Posterior vena cava (tissue), 2 donors: ENCODE results near the gene MEIS1. TPM values are rescaled to one million over a fixed set of nuclear protein-coding genes. Genes with fewer than 3 reads are reported as not detected.

ENCODE experiments used
- DNase-seq: peaks from one replicate; pipeline ENCODE4 v3.0.0-alpha.2; 2020; ENCODE audit warnings: low spot score
- intact Hi-C, 2 donors: fragments of 100-400 bp; cut with DNase I; formaldehyde crosslinking; loops; one replicate each; pipeline versions ENCODE4 v1.14.1 to v1.14.2; 2022 to 2023
- total RNA-seq, 2 donors: library from RNA; stranded (reverse); fragmentation: NEBNext Ultra II Directional; extraction: Animal tissue kit (Norgen Biotek cat#: 25700); gene quantifications; one replicate each; pipeline ENCODE4 v1.2.1, GENCODE V29; 2021
- donor health status: DM: yes; HTN: yes; CAD: no.
- donor health status: DM: yes; HTN: yes; CAD: no.

Gene MEIS1
- total RNA-seq, 2 donors from 2014 or later: 63.4 to 96.9 TPM

DNA sequence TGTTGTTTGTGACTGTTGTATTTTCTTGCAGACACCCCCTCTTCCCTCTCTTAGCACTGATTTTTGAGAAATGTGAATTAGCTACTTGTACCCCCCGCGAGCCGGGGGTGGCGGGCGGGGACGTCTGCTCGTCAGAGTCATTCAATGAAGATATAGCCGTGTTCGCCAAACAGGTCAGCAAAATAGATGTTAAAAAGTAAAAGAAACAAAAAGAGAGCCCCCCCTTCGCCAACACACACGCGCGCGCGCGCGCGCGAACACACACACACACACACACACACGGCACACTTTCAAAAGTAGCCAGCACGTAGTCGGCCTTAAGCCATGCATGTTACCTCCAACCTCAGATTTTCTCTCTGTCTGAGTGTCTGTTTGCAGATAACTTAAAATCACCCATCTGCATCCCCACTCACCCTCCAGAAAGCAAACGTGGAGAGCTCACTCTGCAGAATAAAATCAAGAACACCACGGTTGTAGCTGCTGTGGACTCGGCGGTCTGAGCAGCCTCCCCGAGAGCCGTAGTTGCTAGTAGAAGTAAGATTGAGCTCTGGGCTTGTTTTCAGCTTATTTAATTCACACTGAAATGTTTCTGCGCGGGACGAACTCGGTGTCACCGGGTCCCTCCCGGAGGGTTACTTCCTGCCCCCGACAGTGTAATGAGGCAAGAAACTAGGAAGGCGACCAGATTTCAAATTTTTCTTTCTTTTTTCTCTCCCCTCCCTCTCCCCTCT lies 5.1 kb downstream of the MEIS1 start:
- DNase-seq: peak; percentile 55

GRCh38 chr2:66440708-66441497 lies 6.0 kb downstream of the MEIS1 start:
- peak; percentile 80 for DNase-seq
- intact Hi-C loops: loop anchor here in 1 of 2 donors (5.0 kb wide), 1 partner anchor 881 kb away; no protein-coding TSS in a partner anchor

More for the DNA sequence above, 5.1 kb downstream of the MEIS1 start:
- intact Hi-C loops: loop anchor here (2.0 to 10.0 kb wide), 6 partner anchors 137 to 1405 kb away; partner anchors contain the start of gene ETAA1 (in 1 of the 2)

- intact Hi-C loops: loop anchor here in 1 of 2 donors (5.0 kb wide), 1 partner anchor 881 kb away; no protein-coding TSS in a partner anchor
Measured at GRCh38 chr2:66441581-66442320, 6.8 kb downstream of the MEIS1 start.

GRCh38 chr2:66442516-66443185 lies 7.7 kb downstream of the MEIS1 start:
- no peak for DNase-seq
- intact Hi-C loops: loop anchor here in 1 of 2 donors (5.0 kb wide), 1 partner anchor 880 kb away; no protein-coding TSS in a partner anchor

More at GRCh38 chr2:66441581-66442320, 6.8 kb downstream of the MEIS1 start:
- no peak for DNase-seq

DNA sequence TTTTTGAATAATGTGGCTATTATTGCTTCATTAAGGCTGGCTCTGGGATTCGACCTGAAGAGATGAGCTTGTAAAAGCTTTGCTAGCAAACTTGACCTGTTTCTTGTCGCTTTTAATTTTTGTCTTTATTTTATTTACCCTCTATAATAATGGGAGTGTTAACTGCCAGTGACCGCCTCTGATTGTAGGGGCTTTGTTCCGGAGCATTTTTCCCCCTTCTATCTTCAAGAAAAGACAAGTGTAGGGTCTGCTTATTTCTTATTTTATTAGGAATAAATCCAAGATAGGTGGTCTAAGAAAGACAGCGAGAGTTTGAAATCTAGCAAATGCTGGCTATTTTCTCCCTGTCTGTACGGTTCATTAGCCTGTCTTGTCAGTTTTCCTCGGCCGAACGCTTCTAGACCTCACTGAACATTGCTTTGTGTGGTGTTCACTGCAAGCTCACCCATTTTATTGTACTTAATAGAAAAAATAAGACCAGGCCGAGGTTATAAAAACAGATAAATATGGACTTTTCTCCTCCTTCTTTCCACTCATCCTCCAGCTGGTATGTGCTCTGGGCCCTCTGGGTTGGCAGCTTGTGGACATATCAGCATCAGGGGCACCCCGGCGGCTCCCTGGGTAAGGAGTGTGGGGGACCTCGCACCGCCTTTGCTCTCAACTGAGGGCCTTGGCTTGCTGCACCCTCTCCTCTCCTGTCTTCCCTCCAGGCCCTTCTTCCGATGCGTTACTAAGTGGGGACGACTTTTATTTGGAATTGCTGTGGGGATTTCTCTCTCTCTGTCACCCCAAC lies 8.5 kb downstream of the MEIS1 start:
- intact Hi-C loops: loop anchor here in 1 of 2 donors (5.0 kb wide), 1 partner anchor 879 kb away; no protein-coding TSS in a partner anchor
- peak; percentile 66 for DNase-seq

DNA sequence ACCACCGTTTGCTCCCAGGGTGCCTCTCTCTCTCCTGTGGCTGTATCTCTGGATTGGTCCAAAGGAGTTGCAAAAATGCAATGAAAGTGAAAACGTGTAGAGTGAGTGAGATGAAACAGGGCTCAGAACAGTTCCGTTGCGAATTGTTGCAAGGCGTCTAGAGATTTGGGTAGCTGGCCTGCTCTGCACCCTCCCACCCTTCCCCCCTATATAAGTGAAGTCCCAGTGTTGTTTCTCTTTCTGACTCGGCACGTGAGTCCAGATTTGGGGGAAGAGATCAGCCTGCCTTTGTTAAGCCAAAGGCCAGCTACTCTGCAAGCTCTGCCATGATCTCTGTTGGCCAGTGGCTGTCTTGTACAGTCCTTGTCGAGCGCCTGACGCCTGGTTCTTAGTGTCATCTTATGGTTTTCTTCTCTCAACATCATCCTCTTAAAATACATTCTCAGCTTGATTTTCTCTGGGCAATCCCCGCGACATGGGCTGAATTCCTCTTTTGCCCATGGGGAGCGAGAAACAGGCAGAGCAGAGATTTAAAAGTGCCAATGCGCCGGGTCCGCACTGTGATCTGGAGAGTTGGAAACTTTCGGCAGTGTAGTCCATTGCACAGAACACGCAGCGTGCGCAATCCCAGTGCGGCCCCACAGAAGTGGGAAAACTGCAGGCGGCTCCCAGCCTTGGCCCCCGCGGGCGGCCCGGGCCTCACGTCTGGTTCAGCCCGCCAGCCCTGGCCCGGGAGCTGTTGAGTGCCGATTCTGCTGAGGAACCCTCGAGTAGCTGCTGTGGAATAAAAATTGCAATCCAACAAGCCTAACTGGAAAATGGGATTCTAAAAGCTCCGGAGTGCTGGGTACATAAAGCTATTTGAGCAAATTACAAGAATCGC lies 9.3 kb downstream of the MEIS1 start:
- DNase-seq: no peak
- intact Hi-C loops: loop anchor here in 1 of 2 donors (2.0 to 5.0 kb wide), 2 partner anchors 133 to 878 kb away; no protein-coding TSS in a partner anchor

- peak; percentile 78 for DNase-seq
- intact Hi-C loops: loop anchor here (2.0 to 5.0 kb wide), 2 partner anchors 132 to 247 kb away; no protein-coding TSS in a partner anchor
Measured at GRCh38 chr2:66445076-66445924, 10.4 kb downstream of the MEIS1 start.

- intact Hi-C loops: loop anchor here (2.0 to 5.0 kb wide), 3 partner anchors 131 to 247 kb away; no protein-coding TSS in a partner anchor
- peak; percentile 87 for DNase-seq
Measured at GRCh38 chr2:66445925-66446871, 11.3 kb downstream of the MEIS1 start.

DNA sequence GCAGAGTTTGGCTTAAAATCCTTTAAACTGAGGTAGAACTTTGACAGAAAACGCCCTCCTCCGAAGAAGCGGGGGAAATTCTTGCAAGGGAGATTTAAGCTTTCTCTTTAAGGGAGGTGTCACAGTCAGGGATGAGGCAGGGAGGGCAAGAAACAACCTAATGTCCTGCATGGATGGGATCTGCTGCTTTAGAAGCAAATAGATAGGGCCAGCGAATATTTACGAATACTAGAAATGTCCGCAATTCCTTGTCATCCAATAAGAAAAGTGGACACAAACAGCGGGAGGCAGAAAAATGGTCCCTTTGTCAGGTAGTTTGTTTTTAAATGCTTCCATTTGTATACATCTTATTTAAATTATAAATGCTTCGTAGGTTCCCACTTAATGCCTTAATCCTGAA lies 12.0 kb downstream of the MEIS1 start:
- DNase-seq: no peak

GRCh38 chr2:66447677-66448076 lies 12.8 kb downstream of the MEIS1 start:
- intact Hi-C loops: loop anchor here (2.0 to 5.0 kb wide), 2 partner anchors 245 kb away; no protein-coding TSS in a partner anchor
- no peak for DNase-seq

More for the DNA sequence above, 12.0 kb downstream of the MEIS1 start:
- intact Hi-C loops: loop anchor here (2.0 to 5.0 kb wide), 2 partner anchors 245 to 246 kb away; no protein-coding TSS in a partner anchor

- no peak for DNase-seq
- intact Hi-C loops: loop anchor here in 1 of 2 donors (5.0 kb wide), 1 partner anchor 244 kb away; no protein-coding TSS in a partner anchor
Measured at GRCh38 chr2:66448136-66448991, 13.4 kb downstream of the MEIS1 start.

DNA sequence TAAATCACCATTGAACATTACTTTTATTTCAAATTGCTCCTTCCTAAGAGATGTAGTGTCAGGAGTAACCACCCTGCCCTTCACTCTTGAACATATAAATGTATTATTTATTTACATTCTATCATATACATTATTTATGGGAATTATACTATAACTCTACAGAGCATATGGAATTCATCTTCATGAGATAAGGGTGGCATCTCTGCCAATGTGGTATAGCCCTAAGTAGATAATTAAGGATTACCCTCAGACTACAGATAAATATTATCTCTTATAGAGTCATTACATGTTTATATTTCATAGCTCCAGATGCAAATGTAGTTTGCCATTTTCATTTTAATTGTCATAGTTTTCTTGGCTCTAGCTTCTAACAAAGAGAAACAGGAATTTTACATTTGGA lies 17.3 kb downstream of the MEIS1 start:
- DNase-seq: no peak
- intact Hi-C loops: no loop called here

DNA sequence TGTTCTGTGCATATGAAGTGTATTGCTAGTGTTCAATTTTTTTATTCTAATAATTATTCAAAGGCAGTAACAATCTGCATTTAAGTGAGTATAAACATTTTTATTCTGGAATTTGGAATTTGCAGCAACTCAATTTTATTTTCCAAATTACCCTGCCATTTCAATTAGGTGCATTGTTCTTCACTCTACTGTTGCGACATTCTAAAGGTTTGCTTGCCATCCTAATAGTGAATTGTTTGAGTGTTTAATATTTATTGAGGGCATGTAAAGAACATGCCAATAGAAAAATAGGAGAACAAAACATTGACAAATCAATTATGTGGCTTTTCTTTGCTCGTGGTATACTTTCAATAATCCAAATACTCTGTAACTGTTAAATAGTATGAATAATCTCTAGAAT lies 18.0 kb downstream of the MEIS1 start:
- no peak for DNase-seq
- intact Hi-C loops: no loop called here

DNA sequence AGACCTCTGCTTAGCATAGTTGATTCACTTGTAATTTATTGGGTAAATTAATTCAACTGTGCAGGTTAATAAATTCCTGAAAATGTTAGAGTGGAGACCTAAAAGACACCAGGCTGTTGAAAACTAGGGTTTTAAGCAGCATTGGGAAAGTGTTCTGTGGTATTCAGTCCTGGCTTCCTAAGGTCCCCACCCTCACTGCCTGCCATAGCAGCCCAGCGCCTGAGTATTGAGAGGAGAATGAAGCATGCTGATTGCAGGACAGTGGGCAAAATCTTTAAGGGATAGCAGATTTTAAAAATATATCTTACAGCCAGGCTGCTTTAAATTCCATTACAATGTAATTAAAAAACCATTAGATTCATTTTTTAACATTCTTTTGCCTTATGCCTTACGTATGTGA lies 20.6 kb downstream of the MEIS1 start:
- intact Hi-C loops: no loop called here
- no peak for DNase-seq
